IPS DF 19.7 (cell line): ENCODE data around the gene NKX3-2.
"Not testable (repeated sequence)": the region's sequence is repeated elsewhere in the genome, so short reads cannot be mapped to it uniquely, and the experiment has no call there.

ENCODE experiments used
- DNase-seq: peaks from one replicate; pipeline ENCODE4 v3.0.0-alpha.2; 2013; ENCODE audit warnings: low read depth, low spot score

Gene NKX3-2

DNA sequence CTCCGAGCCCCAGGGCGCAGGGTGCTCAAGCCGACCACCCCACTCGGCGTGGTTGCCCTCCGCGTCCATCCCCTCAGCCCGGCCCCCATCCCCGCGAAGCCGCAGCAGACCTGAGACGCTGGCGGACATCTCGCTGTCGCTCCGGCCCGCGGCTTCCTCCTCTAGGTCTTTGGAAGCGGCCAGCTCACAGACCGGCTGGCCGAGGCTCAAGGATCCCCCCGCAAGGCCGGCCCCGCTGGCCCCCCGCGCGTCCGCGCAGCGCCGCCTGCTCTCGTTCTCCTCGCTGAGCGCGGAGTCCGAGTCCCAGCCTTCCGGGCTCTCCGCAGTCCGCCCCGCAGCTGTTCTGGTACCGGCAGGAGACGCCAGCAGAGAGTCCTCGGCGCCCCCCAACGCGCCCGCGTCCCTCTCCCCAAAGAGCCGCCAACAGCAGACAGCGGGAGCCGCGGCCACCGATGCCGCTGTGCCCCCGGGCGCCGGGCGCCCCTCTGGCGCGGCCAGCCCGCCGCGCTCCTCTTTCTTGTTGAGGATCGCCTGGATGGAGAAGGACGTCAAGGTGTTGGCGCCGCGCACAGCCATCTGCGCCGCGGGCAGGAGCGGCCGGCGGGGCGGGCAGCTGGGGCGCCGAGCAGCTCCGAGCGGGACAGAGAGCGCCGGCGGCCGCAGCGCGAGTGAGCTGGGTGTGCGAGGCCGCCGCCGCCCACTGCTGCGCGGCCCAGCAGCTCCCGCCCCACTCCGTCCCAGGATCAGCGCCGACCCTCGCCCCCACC lies at the start of gene NKX3-2:
TSS of gene NKX3-2 (minus strand) at position 670 of the 767 bp plus-strand sequence. CDS start at position 576, 94 bp downstream.
- no peak for DNase-seq

DNA sequence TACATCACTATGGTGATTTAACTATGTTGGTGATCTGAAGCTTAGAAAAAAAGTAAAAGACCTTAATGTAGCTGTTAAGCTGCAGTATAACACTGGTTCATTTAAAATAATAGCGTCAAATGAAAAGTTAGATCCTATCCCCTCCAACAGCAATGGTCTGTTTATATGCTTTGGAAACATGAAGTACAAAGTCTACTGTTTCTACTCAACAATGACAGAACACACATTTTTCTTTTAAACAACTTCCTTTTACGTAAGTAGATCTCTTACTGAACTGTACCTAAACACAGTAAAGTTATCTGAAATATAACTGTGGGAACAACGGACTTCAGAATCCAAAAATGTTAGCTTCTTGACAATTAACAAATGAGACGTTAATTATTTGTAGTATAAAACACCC lies 47.9 kb upstream of the NKX3-2 start:
- no peak for DNase-seq

DNA sequence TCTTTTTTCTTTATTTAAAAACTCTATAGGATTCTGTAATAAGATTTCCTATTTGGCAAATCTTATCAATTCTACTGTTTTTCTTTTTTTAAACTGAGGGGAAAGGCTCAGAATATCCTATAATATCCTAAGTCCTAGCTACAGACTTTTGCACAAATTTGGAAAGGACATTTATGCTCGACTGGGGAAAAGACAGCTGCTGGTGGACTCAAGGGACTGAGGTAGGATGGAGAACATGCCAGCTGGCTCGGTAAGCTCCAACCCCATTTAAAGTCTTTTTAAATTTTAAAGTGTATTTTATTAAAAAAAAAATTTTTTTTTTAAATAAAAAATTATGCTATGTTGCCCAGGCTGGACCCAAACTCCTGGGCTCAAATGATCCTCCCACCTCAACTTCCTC lies 46.5 kb upstream of the NKX3-2 start:
- DNase-seq = no peak

DNA sequence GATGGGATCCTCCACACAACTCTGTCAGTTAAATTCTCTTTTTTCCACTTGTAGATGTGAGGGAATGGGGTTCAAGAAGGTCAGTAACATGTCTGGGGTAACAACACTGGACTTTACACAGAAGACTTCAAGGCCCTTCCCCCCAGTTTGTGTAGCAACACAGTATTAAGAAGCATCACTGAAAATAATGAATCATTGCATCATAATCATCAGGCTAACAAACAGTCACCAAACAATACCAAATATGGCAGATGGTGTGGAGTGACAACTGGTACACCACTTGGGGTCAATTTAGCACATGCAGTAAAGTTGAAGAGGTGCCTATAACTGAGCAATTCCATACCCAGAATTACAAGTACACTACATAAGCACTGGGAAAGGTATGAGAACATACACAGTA lies 44.6 kb upstream of the NKX3-2 start:
- DNase-seq = no peak

DNA sequence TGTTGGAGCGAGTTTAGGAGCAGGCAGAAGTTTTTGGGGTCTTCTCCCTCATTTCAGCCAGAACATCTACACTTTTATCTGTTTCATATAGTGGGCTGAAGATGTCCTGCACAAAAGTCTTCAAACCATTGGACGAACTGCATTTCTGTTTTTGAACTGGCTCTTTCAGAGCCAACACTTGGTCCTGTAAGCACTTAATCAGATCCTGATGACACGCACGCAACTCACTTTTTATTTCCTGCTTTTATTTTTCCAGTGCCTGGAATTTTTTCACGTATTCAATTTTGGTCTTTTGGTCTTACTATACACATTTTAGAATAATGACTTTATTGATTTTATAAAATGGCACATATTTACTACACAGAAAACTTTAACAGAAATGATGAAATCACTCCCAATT lies 40.2 kb upstream of the NKX3-2 start:
- DNase-seq = no peak

DNA sequence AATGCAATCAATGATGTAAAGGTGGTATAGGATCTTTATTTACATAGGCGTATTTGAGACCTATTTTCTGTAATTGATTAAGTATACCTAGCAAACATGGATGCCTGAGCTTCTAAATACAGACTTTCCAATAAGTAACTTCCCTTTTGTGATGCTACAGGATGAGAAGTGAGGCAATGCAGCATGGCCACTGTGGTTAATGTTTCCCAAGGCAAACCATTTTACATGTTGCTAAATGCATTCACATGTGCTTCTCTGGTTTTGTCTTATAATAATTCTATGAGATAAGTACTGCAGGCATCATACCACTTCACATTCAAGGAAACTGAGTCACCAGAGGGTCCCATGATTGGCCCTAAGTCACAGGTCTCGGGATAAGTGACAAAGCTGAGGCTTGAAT lies 35.7 kb upstream of the NKX3-2 start:
- DNase-seq = no peak

DNA sequence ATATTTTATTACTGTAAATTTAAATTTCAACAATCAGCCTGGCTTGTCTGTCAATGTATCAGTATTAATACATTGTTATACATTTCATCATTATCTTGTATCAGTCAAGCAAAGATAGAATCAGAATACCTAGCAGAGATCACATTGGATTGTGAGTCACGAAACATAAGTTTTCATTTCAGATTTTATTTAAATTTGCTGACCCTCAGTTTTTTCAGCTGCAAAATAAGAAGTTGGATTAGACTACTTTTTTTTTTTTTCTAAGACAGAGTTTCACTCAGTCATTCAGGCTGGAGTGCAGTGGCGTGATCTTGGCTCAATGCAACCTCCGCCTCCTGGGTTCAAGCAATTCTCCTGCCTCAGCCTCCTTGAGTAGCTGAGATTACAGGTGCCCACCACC lies 33.4 kb upstream of the NKX3-2 start:
- no peak for DNase-seq

DNA sequence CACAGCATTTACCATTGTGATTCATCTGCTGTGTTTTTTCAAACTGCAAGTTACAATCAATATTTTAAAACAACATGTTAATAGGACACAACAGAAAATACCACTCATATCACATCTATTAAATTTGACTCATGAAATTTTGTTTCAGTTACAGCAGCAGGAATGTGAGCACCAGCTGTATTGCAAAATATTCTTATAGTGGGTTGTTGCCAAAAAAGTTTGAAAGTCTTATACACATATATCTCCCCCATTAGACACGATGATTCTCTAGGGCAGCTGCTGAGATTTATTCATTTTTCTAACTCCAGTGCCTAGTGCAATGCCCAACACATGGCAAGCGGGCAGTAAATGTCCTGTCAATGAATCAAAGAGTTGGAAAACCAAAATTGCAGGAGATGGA lies 26.6 kb upstream of the NKX3-2 start:
- no peak for DNase-seq

DNA sequence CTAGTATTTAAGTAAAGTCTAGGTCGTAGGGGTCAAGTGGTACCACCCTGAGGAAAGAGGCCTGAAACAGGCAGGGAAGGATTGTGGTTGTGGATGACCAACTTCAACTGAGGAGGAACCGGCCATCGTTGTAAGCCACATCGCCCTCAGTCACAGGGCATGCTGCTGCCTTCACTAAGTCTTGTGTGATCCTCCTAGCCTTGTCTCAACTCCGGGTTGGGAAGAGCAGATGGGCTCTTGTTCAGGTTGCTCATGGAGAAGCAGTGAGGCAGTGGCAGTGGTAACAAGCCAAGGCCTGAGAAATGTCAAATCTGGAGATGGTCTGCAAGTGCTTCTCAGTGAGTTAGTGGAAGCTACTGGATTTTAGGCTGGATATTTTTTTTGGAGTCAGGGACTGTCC lies 22.8 kb upstream of the NKX3-2 start:
- DNase-seq = no peak

DNA sequence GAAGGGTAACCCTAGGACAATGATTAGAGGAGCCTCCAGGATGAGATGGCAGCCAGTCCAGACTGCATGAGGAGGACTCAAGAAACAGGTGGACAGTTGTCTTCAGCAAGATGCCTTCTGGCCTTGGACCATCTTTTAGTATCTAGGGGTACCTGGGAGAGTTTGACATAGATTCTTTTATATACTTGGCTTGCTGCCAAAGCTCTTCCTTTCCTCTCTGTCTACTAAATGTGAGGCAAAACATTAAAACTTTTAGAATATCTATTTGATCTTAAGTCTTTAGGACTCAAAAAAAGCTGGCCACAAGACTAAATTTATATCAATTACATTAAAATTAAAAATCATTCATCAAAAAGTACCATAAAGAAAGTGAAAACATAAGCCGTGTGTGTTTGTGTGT lies 18.6 kb upstream of the NKX3-2 start:
- no peak for DNase-seq

DNA sequence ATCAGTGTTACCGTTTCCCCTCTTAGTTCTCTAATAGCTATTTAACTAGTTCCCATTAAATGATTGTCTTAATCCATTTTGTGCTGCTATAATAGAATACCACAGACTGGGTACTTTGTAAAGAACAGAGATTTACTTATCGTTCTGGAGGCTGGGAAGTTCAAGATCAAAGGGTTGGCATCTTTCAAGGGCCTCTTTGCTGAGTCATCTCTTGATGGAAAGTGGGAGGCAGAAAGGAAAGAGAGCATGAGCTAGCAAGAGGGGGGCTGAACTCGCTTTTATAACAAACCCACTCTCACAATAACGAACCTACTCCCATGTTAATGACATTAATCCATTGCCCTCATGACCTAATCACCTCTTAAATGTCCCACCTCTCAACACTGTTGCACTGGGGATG lies 17.4 kb upstream of the NKX3-2 start:
- no peak for DNase-seq

DNA sequence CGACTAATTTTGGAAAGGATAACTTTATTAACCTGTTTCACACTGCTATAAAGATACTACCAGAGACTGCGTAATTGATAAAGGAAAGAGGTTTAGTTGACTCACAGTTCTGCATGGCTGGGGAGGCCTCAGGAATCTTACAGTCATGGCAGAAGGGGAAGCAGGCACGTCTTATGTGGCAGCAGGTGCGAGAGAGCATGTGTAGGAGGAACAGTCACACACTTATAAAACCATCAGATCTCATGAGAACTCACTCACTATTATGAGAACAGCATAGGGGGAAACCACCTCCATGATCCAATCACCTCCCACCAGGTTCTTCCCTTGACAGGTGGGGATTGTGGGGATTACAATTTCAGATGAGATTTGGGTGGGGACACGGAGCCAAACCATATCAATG lies 15.8 kb upstream of the NKX3-2 start:
- not testable (repeated sequence) for DNase-seq

DNA sequence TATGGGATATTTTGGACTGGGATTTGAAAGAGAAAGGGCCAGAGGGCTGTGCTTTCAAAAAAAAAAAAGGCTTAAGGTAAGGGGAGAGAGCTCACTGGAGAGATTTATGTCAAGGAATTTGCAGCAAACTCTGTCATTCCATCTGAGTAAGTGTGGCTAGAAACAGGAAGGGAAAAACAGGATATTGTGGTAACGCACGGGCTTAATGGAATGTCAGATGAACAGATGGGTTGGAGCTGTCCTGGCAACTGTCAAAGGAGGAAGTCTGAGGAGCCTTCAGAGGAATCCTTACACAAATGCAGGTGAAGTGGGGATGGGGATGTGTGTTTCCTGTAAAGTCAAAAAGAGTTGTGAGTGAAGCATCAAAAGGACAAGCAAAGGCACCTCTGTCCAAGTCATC lies 15.1 kb upstream of the NKX3-2 start:
- DNase-seq = no peak

DNA sequence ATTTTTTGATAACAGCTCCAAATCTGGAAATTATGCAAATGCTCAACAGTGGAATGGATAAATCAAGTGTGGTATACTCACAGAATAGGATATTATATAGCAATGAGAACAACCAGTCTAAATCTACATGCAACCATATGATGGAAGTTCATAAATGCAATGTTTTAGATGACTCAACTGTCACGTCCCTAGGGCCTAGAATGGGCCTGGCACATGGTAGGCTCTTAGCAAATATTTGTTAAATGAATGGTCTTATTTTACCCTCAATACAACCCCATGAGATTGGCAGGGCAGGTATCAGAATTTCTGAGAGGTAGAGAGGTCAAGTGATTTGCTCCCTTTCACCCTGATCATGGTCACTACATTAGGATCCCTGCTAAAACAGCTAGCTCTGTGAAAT lies 14.6 kb upstream of the NKX3-2 start:
- DNase-seq = no peak

DNA sequence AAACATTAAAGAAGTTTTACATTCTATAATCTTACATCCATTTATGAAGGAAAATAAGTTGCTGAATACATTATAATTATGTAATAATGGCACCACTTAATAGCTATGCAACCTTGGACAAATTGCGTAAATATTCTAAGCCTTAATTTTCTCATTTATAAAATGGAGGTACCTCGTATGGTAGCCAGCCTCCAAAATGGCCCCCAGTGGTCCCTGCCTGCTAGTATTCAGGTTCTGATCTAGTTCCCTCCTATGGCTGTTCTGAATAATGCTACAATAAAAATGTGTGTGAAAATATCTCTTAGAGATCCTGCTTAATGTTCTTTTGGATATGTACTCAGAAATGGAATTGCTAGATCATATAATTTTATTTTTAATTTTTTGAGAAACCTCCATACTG lies 11.0 kb upstream of the NKX3-2 start:
- DNase-seq = no peak

DNA sequence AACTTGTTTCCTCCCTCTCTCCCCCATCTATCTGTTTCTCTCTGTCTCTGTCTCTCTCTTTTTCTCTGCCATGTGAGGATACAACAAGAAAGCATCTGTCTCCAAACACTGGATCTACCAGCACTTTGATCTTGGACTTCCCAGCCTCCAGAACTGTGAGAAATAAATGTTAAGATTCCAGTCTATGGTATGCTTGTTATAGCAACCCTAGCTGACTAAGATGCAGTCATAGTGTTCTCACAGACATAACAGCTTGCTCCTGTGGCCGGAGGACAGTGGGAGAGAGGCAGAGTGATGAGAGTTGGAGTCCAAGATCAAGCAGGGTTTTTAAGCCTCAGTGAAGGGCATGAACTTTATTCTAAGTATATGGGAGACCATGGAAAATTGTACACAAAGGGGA lies 8.8 kb upstream of the NKX3-2 start:
- no peak for DNase-seq

DNA sequence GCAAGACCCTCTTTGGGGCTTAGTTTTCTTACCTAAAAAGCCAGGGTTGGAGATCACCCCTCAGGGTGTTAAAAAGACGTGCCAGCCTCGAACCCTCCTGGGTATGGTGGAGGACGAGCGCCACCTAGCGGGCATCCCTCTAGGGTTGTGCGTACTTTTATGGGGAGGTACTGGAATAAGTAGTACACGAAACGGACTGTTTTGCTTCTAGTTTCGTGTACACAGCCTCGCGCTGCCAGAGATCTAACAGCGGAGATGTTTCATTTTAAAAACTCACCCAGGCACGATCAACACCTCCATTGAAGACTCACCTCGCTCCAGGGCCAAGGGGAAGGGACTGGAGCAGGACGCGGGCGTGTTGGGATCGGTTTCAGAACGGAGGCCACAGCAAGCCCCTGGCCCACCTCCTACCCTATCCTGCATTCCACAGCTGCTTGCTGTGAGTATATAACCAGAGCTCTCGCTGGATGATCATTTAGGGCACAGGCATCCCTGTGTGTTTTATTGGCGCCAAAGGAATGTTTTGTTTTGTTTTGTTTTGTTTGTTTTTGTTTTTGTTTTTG lies 4.8 kb upstream of the NKX3-2 start:
- no peak for DNase-seq

DNA sequence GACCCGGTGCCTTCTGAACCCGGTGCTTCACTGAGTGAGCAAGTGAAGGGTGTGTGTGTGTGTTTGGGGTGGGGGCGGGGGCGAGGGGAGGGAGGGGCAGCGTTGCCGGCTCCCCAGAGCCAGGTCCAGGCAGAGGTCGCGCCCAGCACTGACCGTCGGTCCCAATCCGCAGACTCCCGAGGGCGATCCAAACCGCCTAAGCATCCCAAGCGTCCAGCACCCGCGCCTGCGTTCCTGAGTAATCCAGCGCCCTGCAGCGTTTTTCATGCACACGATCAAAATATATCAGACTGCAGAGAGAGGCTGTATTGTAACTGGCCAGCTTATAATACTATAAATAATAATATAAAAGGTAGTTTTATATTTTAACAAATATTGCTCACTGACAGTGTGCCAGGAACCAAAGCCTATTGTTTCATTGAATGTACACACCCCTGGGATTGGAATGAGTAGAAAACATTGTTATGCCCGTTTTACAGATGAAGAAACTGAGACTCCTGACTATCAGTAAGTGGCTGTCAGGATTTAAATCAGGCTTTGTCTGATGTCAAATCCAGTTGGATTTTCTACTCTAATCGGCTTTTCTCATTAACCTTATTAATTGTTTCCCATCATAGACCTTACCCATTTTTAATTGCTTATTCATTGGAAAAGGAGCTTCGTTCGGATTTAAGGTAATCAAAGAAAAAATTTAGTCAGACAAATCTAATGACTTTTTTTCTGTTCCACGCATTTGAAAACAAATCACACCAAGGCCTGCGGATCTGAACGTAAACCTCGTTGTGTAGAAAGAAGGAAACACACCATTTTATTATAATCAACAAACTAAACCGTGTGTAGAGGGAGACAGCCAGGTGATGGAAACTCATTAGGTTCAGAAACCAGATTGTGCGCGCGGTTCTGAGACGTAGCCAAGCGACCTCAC lies 4.0 kb upstream of the NKX3-2 start:
- DNase-seq = no peak

DNA sequence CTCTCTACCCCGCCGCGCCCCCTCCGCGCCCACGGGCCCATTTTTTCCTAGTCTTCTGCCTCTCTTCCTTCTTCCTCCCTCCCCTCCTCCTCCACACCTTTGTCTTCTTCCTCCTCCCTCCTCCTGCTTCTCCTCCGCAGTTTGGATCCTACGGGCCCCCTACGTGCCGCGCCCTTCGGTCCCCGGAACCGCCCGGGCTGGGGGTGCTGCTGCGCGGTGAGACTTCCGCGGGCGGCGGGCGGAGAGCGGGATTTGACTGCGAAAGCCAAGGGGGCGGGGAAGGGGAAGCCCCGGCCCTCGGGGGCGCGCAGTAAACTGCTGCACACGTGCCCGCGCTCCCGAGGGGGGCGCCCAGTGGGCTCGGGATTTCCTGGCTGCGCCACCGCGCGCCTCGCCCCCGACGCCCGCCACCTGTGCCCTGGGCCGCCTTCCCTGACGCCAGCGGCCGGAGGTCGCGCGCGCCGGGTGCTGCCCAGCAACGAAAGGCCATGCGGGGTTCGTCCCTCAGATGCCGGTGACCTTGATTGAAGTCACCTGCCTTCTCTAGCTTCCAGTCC lies 3.3 kb upstream of the NKX3-2 start:
- no peak for DNase-seq

DNA sequence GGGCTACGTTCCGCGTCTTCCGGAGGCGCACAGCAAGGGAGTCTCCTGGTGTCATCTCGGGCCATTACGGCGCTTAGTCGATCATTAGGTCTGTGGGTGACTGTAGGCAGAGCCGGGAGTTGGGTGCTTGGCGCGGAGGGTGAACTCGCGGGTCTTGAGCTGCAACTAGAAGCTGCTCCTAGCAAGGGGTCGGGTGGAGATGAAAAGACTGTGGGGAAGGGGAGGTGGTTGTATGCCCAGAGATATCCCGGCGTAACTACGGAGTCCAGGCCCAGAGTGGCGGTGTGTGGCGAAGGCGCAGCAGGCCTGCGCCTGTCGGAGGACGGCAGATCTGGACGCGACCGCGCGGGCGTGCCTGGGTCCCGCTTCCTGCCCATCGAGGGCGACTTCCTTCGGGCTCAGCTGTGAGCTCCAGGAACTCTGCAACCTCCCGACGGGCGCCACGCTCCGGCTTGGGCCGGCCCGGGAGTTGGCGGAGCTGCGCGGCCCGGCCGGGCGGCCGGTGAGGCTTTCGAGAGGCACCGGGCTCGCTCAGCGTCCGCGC lies 2.7 kb upstream of the NKX3-2 start:
- DNase-seq = no peak

DNA sequence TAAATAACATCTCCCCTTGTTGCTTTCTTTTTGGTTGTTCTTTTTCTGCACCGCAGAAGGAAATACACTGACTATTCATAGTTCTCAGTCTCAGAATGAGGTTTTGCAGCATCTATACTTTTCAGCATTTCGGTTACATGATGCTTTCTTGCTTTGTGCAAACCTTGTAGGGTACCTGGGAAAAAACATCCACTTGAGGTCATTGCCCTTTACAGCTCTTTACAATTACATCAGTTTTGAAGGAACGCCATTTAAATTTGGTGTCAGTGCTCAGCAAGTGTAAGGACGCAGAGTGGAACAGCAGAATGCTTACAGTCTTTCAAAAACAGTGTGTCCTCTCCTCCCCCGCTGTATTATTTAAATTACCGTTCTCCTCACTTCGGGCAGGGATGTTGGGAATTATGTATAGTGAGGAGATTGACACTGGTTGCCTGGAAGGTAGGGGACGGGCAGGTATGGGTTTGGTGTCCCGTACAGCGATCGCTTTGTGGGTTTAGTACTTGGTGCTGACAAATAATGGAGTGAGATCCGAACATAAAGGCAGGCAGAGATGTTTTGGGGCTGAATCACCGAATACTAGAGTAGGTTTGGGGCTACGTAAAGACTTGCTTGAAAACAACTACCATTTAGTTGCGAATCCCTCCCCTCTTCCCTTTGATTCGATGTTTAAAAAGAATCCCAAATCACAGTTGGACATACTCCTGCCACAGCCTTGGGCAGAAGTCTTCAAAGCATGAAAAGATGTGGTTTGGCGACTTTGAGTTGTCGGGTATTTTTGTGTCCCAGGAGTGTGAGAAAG lies 2.0 kb upstream of the NKX3-2 start:
- DNase-seq = no peak
